GM18861 (cell line): Measurements from ENCODE around the gene PIN1.

Experiments used
- ATAC-seq: cut with Tn5 transposase; IDR thresholded peaks from one replicate; pipeline ENCODE4 v1.9.1; 2021; ENCODE audit not compliant: unreplicated experiment

PIN1 gene

GRCh38 chr19:9883231-9883758 is 48.2 kb downstream of the PIN1 start:
- no peak for ATAC-seq

- no peak for ATAC-seq
Observed at GRCh38 chr19:9883764-9884163, 48.6 kb downstream of the PIN1 start.

- no peak for ATAC-seq
Observed at GRCh38 chr19:9885077-9885552, 50.0 kb downstream of the PIN1 start.

GRCh38 chr19:9891609-9892373 is 56.7 kb downstream of the PIN1 start:
- no peak for ATAC-seq
